Choroid plexus epithelial cell (primary cell): ENCODE data around the gene RAE1.

Experiments
- DNase-seq: peaks from one replicate; pipeline ENCODE4 v3.0.0-alpha.2; 2010; ENCODE audit warnings: low read depth
- H3K4me3 ChIP-seq: 2 replicates; pipeline ENCODE4 v1.5.1; 2011; ENCODE audit warnings: low read depth, mild to moderate bottlenecking, control low read depth, low read length, moderate library complexity
- CTCF ChIP-seq: conservative IDR thresholded peaks from 2 replicates; pipeline ENCODE4 v1.5.1; 2011; ENCODE audit warnings: low read depth, mild to moderate bottlenecking, control low read depth, inconsistent platforms, low read length, moderate library complexity

Gene RAE1

GRCh38 chr20:57352305-57352704, 1.2 kb downstream of the RAE1 start:
- TF ChIP-seq CTCF, result no peak
- peak overlapping the region; percentile 94 for H3K4me3 ChIP-seq
- no peak for DNase-seq

- no peak for TF ChIP-seq CTCF
- DNase-seq, result no peak
- H3K4me3 ChIP-seq, result no peak overlapping the region
Observed at GRCh38 chr20:57353351-57353750, 2.3 kb downstream of the RAE1 start.

GRCh38 chr20:57361517-57361916, 10.5 kb downstream of the RAE1 start:
- H3K4me3 ChIP-seq, result no peak overlapping the region
- no peak for TF ChIP-seq CTCF
- peak; percentile 73 for DNase-seq

- no peak for DNase-seq
- TF ChIP-seq CTCF, result no peak
Observed at GRCh38 chr20:57364451-57364850, 13.4 kb downstream of the RAE1 start.

GRCh38 chr20:57369596-57369995, 18.5 kb downstream of the RAE1 start:
- no peak for TF ChIP-seq CTCF
- no peak for DNase-seq
- H3K4me3 ChIP-seq, result no peak overlapping the region

More at GRCh38 chr20:57364451-57364850, 13.4 kb downstream of the RAE1 start:
- no peak overlapping the region for H3K4me3 ChIP-seq

- DNase-seq, result no peak
- TF ChIP-seq CTCF, result no peak
- H3K4me3 ChIP-seq, result no peak overlapping the region
Observed at GRCh38 chr20:57370316-57370715, 19.3 kb downstream of the RAE1 start.

- TF ChIP-seq CTCF, result no peak
- DNase-seq, result no peak
- no peak overlapping the region for H3K4me3 ChIP-seq
Observed at GRCh38 chr20:57371363-57371762, 20.3 kb downstream of the RAE1 start.
